Measurements from ENCODE around the gene NUS1.

GRCh38 chr6:117674991-117675657 is at the start of gene NUS1:
- no peak for TF ChIP-seq RNF2 (IDR thresholded peaks at IDR 0.05; ENCODE audit: borderline replicate concordance, low read depth)
- TF ChIP-seq MAZ (IDR thresholded peaks at IDR 0.05; ENCODE audit: borderline replicate concordance, low read depth, low read length) = no peak
- TF ChIP-seq, protein P1, sequence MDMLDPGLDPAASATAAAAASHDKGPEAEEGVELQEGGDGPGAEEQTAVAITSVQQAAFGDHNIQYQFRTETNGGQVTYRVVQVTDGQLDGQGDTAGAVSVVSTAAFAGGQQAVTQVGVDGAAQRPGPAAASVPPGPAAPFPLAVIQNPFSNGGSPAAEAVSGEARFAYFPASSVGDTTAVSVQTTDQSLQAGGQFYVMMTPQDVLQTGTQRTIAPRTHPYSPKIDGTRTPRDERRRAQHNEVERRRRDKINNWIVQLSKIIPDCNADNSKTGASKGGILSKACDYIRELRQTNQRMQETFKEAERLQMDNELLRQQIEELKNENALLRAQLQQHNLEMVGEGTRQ (IDR thresholded peaks at IDR 0.05) = peak; percentile 77
- TF ChIP-seq TFCP2L1 (CRISPR knock-in tag; IDR thresholded peaks at IDR 0.05) = no peak
- peak; percentile 61 for TF ChIP-seq CTCF (IDR thresholded peaks at IDR 0.05)
- TF ChIP-seq MAX (IDR thresholded peaks at IDR 0.05) = peak; percentile 93
- TF ChIP-seq BHLHE40 (IDR thresholded peaks at IDR 0.05; ENCODE audit: low read depth, low read length) = no peak
- no peak for TF ChIP-seq RCOR1 (IDR thresholded peaks at IDR 0.05; ENCODE audit: low read depth, low read length)
- TF ChIP-seq POLR2A (IDR thresholded peaks at IDR 0.05; ENCODE audit: low read length) = 0 out of 2 replicates have a peak, but pooled peaks have one; percentile 17
- TF ChIP-seq HOXB5 (CRISPR knock-in tag; IDR thresholded peaks at IDR 0.05) = no peak
- no peak for TF ChIP-seq BCL3 (IDR thresholded peaks at IDR 0.05)
- no peak for TF ChIP-seq CBX8 (IDR thresholded peaks at IDR 0.05)
- TF ChIP-seq EP300 (IDR thresholded peaks at IDR 0.05) = no peak
